Measurements from ENCODE around the gene MCM8. TPM values are rescaled to one million over a fixed set of nuclear protein-coding genes. Genes with fewer than 3 reads are reported as not detected.
A peak's percentile ranks its signal among the peaks of the same experiment; 100 is the strongest.

The MCM8 gene
- total RNA-seq, 1 experiment from 2014 or later, result 27.0 TPM

GRCh38 chr20:5914859-5915258 lies 35.6 kb upstream of the MCM8 start:
- H3K4me1 ChIP-seq (ENCODE audit: insufficient read depth, low read length), result peaks cover 18% of the 10 kb centered on the region
- ATAC-seq (no peak), DNase-seq (no peak)
- no peak overlapping the region for H3K4me3 ChIP-seq (ENCODE audit: low read length)
- TF ChIP-seq EZH2phosphoT487 (IDR thresholded peaks at IDR 0.05; ENCODE audit: borderline replicate concordance, low read length) (no peak), EZH2 (IDR thresholded peaks at IDR 0.05; ENCODE audit: low read length, unreplicated experiment) (no peak)
- TF ChIP-seq, protein P1, sequence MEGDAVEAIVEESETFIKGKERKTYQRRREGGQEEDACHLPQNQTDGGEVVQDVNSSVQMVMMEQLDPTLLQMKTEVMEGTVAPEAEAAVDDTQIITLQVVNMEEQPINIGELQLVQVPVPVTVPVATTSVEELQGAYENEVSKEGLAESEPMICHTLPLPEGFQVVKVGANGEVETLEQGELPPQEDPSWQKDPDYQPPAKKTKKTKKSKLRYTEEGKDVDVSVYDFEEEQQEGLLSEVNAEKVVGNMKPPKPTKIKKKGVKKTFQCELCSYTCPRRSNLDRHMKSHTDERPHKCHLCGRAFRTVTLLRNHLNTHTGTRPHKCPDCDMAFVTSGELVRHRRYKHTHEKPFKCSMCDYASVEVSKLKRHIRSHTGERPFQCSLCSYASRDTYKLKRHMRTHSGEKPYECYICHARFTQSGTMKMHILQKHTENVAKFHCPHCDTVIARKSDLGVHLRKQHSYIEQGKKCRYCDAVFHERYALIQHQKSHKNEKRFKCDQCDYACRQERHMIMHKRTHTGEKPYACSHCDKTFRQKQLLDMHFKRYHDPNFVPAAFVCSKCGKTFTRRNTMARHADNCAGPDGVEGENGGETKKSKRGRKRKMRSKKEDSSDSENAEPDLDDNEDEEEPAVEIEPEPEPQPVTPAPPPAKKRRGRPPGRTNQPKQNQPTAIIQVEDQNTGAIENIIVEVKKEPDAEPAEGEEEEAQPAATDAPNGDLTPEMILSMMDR (conservative IDR thresholded peaks at IDR 0.05; ENCODE audit: low read depth, low read length), result no peak
- H3K9ac ChIP-seq (ENCODE audit: low read length), result no peak overlapping the region
- no peaks in the 10 kb centered on the region for H4K20me1 ChIP-seq (ENCODE audit: low read length)
- POLR2A ChIA-PET (ENCODE audit: unreplicated experiment), result no interaction called here
- CTCF ChIA-PET, result no interaction called here
- no peaks in the 10 kb centered on the region for H3K9me3 ChIP-seq (ENCODE audit: low read length)
- peaks cover 4% of the 10 kb centered on the region for H3F3A ChIP-seq (ENCODE audit: low read length, unreplicated experiment)
- intact Hi-C loops (cut with micrococcal nuclease), result no loop called here
- H2AFZ ChIP-seq (ENCODE audit: low read length), result no peak overlapping the region
- H3K79me2 ChIP-seq (ENCODE audit: low read length), result no peaks in the 10 kb centered on the region
- H3K27me3 ChIP-seq (ENCODE audit: low read length), result peaks cover 53% of the 10 kb centered on the region
- H3K9me2 ChIP-seq (replicated peaks; ENCODE audit: low read length), result no peaks in the 10 kb centered on the region
- H3K4me2 ChIP-seq (ENCODE audit: low read length), result no peak overlapping the region
- no peak overlapping the region for H3K27ac ChIP-seq (ENCODE audit: low read length)
- H3K36me3 ChIP-seq (ENCODE audit: low read depth, low read length), result no peaks in the 10 kb centered on the region
- BruUV-seq (replicated peaks), result no TSS peak

- intact Hi-C loops (cut with micrococcal nuclease), result no loop called here
- peak overlapping the region; percentile 21; the same call in 1 of the 2 replicates for H3K4me3 ChIP-seq (ENCODE audit: low read length)
- POLR2A ChIA-PET (ENCODE audit: unreplicated experiment), result interaction anchor here (0.5 to 0.7 kb wide), 2 partner anchors 24 to 136 kb away, joined by 3 to 6 read pairs; no protein-coding TSS in a partner anchor
These were observed 31.4 kb upstream of the MCM8 start for GRCh38 chr20:5918856-5919625.

More at GRCh38 chr20:5918856-5919625, 31.4 kb upstream of the MCM8 start:
- H3K4me2 ChIP-seq (ENCODE audit: low read length), result peak overlapping the region; percentile 72
- H3K79me2 ChIP-seq (ENCODE audit: low read length), result no peaks in the 10 kb centered on the region
- peaks cover 4% of the 10 kb centered on the region for H3F3A ChIP-seq (ENCODE audit: low read length, unreplicated experiment)
- peak overlapping the region; percentile 78 for H3K27ac ChIP-seq (ENCODE audit: low read length)
- no peaks in the 10 kb centered on the region for H3K36me3 ChIP-seq (ENCODE audit: low read depth, low read length)
- H4K20me1 ChIP-seq (ENCODE audit: low read length), result no peaks in the 10 kb centered on the region
- ATAC-seq (peak; percentile 92), DNase-seq (peak; percentile 82)
- no peak overlapping the region; the same call in 1 of the 2 replicates for H3K9ac ChIP-seq (ENCODE audit: low read length)
- BruUV-seq (replicated peaks), result no TSS peak
- peaks cover 22% of the 10 kb centered on the region for H3K27me3 ChIP-seq (ENCODE audit: low read length)
- peaks cover 25% of the 10 kb centered on the region for H3K4me1 ChIP-seq (ENCODE audit: insufficient read depth, low read length)
- no peaks in the 10 kb centered on the region for H3K9me3 ChIP-seq (ENCODE audit: low read length)
- no peak for TF ChIP-seq EZH2 (IDR thresholded peaks at IDR 0.05; ENCODE audit: low read length, unreplicated experiment)
- TF ChIP-seq, protein P1 (conservative IDR thresholded peaks at IDR 0.05; ENCODE audit: low read depth, low read length), result no peak
- TF ChIP-seq EZH2phosphoT487 (IDR thresholded peaks at IDR 0.05; ENCODE audit: borderline replicate concordance, low read length), result no peak
- no peaks in the 10 kb centered on the region for H3K9me2 ChIP-seq (replicated peaks; ENCODE audit: low read length)
- CTCF ChIA-PET, result interaction anchor here (0.6 to 0.7 kb wide), 2 partner anchors 94 to 105 kb away, joined by 3 to 15 read pairs; no protein-coding TSS in a partner anchor
- H2AFZ ChIP-seq (ENCODE audit: low read length), result no peak overlapping the region

Measured in PC-3 (cell line).